Panc1 (cell line): ENCODE results near the gene FFAR3.

Experiments used
- CTCF ChIP-seq: fragments of 450-650 bp; IDR thresholded peaks from 2 replicates; pipeline ENCODE4 v1.5.1; 2017; ENCODE audit warnings: mild to moderate bottlenecking
- POLR2AphosphoS5 ChIP-seq: IDR thresholded peaks from 2 replicates; pipeline ENCODE4 v1.6.1; 2012; ENCODE audit warnings: mild to moderate bottlenecking, low read depth, low read length, moderate library complexity
- REST ChIP-seq, 2 experiments: IDR thresholded peaks; 2 replicates each; pipeline ENCODE4 v1.6.1; 2011 to 2012; ENCODE audit warnings: low read depth in 2 of 2, control low read depth in 1 of 2, low read length in 1 of 2, mild to moderate bottlenecking in 1 of 2, moderate library complexity in 1 of 2; ENCODE audit not compliant: insufficient read depth in 1 of 2
- TCF7L2 ChIP-seq: IDR thresholded peaks from 2 replicates; pipeline ENCODE4 v1.6.1; 2011; ENCODE audit warnings: mild to moderate bottlenecking, low read depth, low read length, inconsistent platforms

GRCh38 chr19:35396240-35396885 lies 38.1 kb downstream of the FFAR3 start:
- TF ChIP-seq CTCF (no peak), REST (IDR thresholded peaks at IDR 0.05; ENCODE audit: insufficient read depth in 1 of 2, low read depth in 2 of 2, low read length in 1 of 2) (no peak), TCF7L2 (no peak), POLR2AphosphoS5 (no peak)
